ENCODE data around the gene LPP. TPM values are rescaled to one million over a fixed set of nuclear protein-coding genes. Genes with fewer than 3 reads are reported as not detected.

LPP gene
- total RNA-seq, 4 donors from 2014 or later = 183 to 293 (median 242) TPM

DNA sequence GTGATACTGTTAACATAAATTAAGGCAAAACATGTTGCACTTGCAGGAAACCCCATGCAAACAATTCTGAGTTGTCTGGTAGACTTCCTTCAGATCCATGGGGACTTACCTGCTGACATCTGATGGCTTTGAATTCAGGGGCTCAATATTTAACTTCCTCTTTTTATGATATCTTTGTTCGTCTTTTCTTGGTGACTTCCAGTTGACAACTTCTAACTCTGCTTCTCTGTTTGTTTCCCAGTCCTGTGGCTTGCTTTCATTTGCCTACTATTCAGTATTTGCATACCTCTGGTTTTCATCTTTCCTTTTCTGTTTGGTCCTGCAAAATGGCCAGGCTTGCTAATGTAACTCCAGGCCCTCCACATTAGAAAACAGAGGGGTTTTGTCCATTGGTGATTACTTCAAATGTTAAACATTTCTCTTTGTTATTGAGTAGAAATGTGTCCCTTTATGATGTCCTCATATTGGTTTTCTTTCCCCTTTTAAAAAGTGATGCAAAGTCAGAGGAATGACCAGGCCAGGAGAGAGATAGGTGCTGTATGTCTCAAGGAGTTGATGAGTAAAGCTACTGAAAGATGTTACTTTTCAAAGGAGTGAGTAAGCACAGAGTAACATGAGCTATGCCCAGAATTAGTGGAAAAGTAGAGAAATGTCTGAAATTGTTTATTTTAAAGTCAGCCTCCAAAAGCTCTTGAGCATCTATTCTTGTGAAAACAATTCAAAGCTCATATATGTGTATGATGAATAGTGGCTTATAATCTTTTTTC lies 335.9 kb downstream of the LPP start:
- Histone ChIP-seq H3K27me3 (no peaks in the 10 kb centered on the region), H3K9me3 (no peaks in the 10 kb centered on the region), H3K4me3 (no peak overlapping the region), H3K4me1 (peaks cover 0 to 24% (median 7%) of the 10 kb centered on the region in 4 donors), H3K36me3 (peaks cover 0 to 6% (median 0%) of the 10 kb centered on the region in 3 donors), H3K27ac (peak overlapping the region in 2 of 4 donors; percentile 51 to 57)
- WGBS, 2 donors = 65 to 68% methylated on average over 1 of the region's 1 CpG
- TF ChIP-seq, protein P1, sequence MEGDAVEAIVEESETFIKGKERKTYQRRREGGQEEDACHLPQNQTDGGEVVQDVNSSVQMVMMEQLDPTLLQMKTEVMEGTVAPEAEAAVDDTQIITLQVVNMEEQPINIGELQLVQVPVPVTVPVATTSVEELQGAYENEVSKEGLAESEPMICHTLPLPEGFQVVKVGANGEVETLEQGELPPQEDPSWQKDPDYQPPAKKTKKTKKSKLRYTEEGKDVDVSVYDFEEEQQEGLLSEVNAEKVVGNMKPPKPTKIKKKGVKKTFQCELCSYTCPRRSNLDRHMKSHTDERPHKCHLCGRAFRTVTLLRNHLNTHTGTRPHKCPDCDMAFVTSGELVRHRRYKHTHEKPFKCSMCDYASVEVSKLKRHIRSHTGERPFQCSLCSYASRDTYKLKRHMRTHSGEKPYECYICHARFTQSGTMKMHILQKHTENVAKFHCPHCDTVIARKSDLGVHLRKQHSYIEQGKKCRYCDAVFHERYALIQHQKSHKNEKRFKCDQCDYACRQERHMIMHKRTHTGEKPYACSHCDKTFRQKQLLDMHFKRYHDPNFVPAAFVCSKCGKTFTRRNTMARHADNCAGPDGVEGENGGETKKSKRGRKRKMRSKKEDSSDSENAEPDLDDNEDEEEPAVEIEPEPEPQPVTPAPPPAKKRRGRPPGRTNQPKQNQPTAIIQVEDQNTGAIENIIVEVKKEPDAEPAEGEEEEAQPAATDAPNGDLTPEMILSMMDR (IDR thresholded peaks at IDR 0.05) = no peak
- no peak for TF ChIP-seq POLR2A (IDR thresholded peaks at IDR 0.05)
- DNase-seq (ENCODE audit: low spot score in 2 of 2) = no peak

DNA sequence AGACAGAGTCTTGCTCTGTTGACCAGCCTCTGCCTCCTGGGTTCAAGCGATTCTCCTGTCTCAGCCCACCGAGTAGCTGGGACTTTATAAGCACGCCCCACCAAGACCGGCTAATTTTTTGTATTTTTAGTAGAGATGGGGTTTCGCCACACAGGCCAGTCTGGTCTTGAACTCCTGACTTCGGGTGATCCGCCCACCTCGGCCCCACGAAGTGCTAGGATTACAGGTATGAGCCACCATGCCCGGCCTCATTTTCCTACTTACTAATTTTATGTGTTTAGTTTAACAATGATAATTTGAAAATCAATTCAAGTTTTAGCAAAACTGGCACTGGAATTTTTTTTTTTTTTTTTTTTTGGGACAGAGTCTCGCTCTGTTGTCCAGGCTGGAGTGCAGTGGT lies 336.5 kb downstream of the LPP start:
- Histone ChIP-seq H3K4me1 (peaks cover 0 to 24% (median 7%) of the 10 kb centered on the region in 4 donors), H3K4me3 (no peak overlapping the region), H3K9me3 (no peaks in the 10 kb centered on the region), H3K36me3 (peaks cover 0 to under 1% (median 0%) of the 10 kb centered on the region in 3 donors), H3K27me3 (no peaks in the 10 kb centered on the region), H3K27ac (peak overlapping the region in 2 of 4 donors; percentile 51 to 57)
- no peak for DNase-seq (ENCODE audit: low spot score in 2 of 2)
- WGBS, 2 donors = 94 to 95% methylated on average over 11 of the region's 11 CpGs
- TF ChIP-seq, protein P1 (IDR thresholded peaks at IDR 0.05) = no peak
- TF ChIP-seq POLR2A (IDR thresholded peaks at IDR 0.05) = no peak
- TF ChIP-seq EP300 (IDR thresholded peaks at IDR 0.05) = no peak

DNA sequence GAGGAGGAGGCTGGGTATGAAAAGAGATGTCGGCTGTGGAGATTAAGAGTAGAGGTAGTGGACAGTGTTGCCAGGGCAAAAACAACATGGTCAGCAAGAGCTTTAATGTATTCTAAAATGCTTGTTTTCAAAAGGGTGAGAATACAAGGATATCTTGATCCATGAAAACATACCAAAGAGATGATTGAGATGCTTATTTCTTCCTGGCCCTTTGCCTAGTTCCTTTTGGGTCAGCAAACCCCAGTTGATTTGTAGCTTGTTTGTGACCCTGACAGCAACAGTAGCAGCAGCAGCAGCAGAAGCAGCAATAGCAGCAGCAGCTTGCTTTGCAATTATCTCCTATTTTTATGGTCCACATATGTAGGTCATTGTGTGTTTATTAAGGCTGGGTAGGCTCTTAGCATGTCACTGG lies 337.3 kb downstream of the LPP start:
- H3K27ac ChIP-seq = peak overlapping the region in 2 of 4 donors; percentile 4 to 57
- DNase-seq (ENCODE audit: low spot score in 2 of 2) = no peak
- WGBS, 2 donors = 29 to 37% methylated on average over 1 of the region's 1 CpG
- no peak overlapping the region for H3K4me3 ChIP-seq
- H3K9me3 ChIP-seq = no peaks in the 10 kb centered on the region
- H3K4me1 ChIP-seq = peaks cover 0 to 24% (median 7%) of the 10 kb centered on the region in 4 donors
- H3K36me3 ChIP-seq = no peaks in the 10 kb centered on the region
- no peaks in the 10 kb centered on the region for H3K27me3 ChIP-seq
- no peak for TF ChIP-seq EP300 (IDR thresholded peaks at IDR 0.05)
- TF ChIP-seq POLR2A (IDR thresholded peaks at IDR 0.05) = no peak

DNA sequence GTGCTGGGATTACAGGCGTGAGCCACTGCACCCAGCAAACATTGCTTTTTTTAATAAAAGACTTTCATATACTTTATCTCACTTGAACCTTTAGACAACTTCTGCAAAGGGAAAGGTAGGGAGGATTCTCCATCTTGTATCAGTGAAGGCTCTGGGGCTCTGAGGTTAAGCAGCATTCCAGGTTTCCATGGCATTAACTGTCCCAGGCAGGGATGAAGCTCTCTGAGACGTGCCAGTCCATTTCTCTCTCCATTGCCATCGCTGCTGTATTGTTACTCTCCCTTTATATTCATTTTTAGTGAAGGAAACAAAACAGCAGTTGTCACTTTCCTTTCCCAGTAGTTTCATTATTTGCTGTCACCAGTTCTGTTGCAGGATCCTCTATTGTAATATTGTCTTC lies 342.4 kb downstream of the LPP start:
- peaks cover 0 to 7% (median 2%) of the 10 kb centered on the region in 4 donors for H3K4me1 ChIP-seq
- TF ChIP-seq EP300 (IDR thresholded peaks at IDR 0.05) (no peak), POLR2A (IDR thresholded peaks at IDR 0.05) (no peak)
- TF ChIP-seq, protein P1 (IDR thresholded peaks at IDR 0.05) = no peak
- DNase-seq (ENCODE audit: low spot score in 2 of 2) = no peak
- H3K27me3 ChIP-seq = no peaks in the 10 kb centered on the region
- no peak overlapping the region for H3K4me3 ChIP-seq
- H3K36me3 ChIP-seq = no peaks in the 10 kb centered on the region
- 87 to 88% methylated on average over 3 of the region's 3 CpGs for WGBS, 2 donors
- H3K27ac ChIP-seq = no peak overlapping the region
- no peaks in the 10 kb centered on the region for H3K9me3 ChIP-seq

DNA sequence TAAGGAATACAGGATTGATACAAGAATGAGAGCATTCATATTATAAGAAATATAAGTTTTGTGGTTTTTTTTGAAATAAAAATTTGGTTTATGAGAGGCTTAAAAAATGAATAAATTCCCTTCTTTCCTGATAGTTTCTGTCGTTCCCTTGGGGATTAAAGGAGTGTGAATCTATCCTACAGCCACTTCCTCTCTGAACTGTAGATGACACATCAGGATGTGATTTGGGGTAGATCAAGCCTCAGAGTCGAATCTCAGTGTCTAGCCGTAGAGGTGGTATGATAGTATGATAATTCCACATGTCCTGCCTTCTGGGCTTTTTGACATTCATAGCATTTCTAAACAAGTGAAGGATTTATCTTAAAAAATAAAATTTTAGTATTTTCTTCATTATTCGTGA lies 343.1 kb downstream of the LPP start:
- H3K4me1 ChIP-seq = peaks cover 0 to under 1% (median 0%) of the 10 kb centered on the region in 4 donors
- WGBS, 2 donors = 66 to 75% methylated on average over 4 of the region's 4 CpGs
- TF ChIP-seq, protein P1 (IDR thresholded peaks at IDR 0.05) = no peak
- TF ChIP-seq EP300 (IDR thresholded peaks at IDR 0.05) (no peak), POLR2A (IDR thresholded peaks at IDR 0.05) (no peak)
- H3K27ac ChIP-seq = no peak overlapping the region
- no peaks in the 10 kb centered on the region for H3K36me3 ChIP-seq
- no peaks in the 10 kb centered on the region for H3K27me3 ChIP-seq
- DNase-seq (ENCODE audit: low spot score in 2 of 2) = no peak
- peaks cover 0 to 4% (median 0%) of the 10 kb centered on the region in 4 donors for H3K9me3 ChIP-seq
- no peak overlapping the region for H3K4me3 ChIP-seq

Measured in tibial nerve (tissue), 4 donors.